H9 (cell line): Measurements from ENCODE around the gene ADAMTS17. TPM values are rescaled to one million over a fixed set of nuclear protein-coding genes. Genes with fewer than 3 reads are reported as not detected.

Experiments
- DNase-seq: peaks from one replicate; pipeline ENCODE4 v3.0.0-alpha.2; 2017
- H2AFZ ChIP-seq: one replicate; pipeline ENCODE4 v1.6.1; 2013; ENCODE audit warnings: mild to moderate bottlenecking, low read length, control low read depth, moderate library complexity
- H2AK5ac ChIP-seq: 2 replicates; pipeline ENCODE4 v1.6.1; 2013; ENCODE audit warnings: low read length, control low read depth, mixed read lengths; ENCODE audit not compliant: insufficient read length
- H2BK120ac ChIP-seq: one replicate; pipeline ENCODE4 v1.6.1; 2013; ENCODE audit warnings: low read depth, mild to moderate bottlenecking, low read length, control low read depth, inconsistent platforms; ENCODE audit not compliant: poor library complexity, severe bottlenecking
- H2BK12ac ChIP-seq: 2 replicates; pipeline ENCODE4 v1.6.1; 2013; ENCODE audit warnings: low read length, control low read depth, mixed read lengths, low read depth; ENCODE audit not compliant: insufficient read length
- H2BK15ac ChIP-seq: 2 replicates; pipeline ENCODE4 v1.6.1; 2013; ENCODE audit warnings: low read depth, low read length, control low read depth
- H2BK20ac ChIP-seq: one replicate; pipeline ENCODE4 v1.6.1; 2013; ENCODE audit warnings: low read depth, mild to moderate bottlenecking, low read length, control low read depth, inconsistent platforms; ENCODE audit not compliant: poor library complexity, severe bottlenecking
- H2BK5ac ChIP-seq: 2 replicates; pipeline ENCODE4 v1.6.1; 2013; ENCODE audit warnings: low read length, control low read depth, mixed read lengths; ENCODE audit not compliant: insufficient read length
- H3K14ac ChIP-seq: 2 replicates; pipeline ENCODE4 v1.6.1; 2013; ENCODE audit warnings: low read length, control low read depth; ENCODE audit not compliant: insufficient read depth
- H3K18ac ChIP-seq: 2 replicates; pipeline ENCODE4 v1.6.1; 2013; ENCODE audit warnings: low read depth, mild to moderate bottlenecking, mixed read lengths, low read length, control low read depth; ENCODE audit not compliant: insufficient read length
- H3K23ac ChIP-seq: 2 replicates; pipeline ENCODE4 v1.6.1; 2013; ENCODE audit warnings: low read length, control low read depth, mixed read lengths, low read depth; ENCODE audit not compliant: insufficient read length
- H3K23me2 ChIP-seq: 2 replicates; pipeline ENCODE4 v1.6.1; 2013; ENCODE audit warnings: low read depth, mild to moderate bottlenecking, mixed read lengths, low read length, control low read depth; ENCODE audit not compliant: insufficient read length, poor library complexity, severe bottlenecking
- H3K27ac ChIP-seq: 2 replicates; pipeline ENCODE4 v1.5.1; 2013; ENCODE audit warnings: low read length, control low read depth, mixed read lengths, low read depth; ENCODE audit not compliant: insufficient read length
- H3K27me3 ChIP-seq: 2 replicates; pipeline ENCODE4 v1.6.1; 2013; ENCODE audit warnings: low read length, control low read depth, inconsistent platforms; ENCODE audit not compliant: insufficient read depth
- H3K4ac ChIP-seq: 2 replicates; pipeline ENCODE4 v1.6.1; 2013; ENCODE audit warnings: low read depth, mild to moderate bottlenecking, control low read depth, inconsistent platforms, low read length, moderate library complexity
- H3K4me1 ChIP-seq: 2 replicates; pipeline ENCODE4 v1.6.1; 2013; ENCODE audit warnings: low read length, control low read depth, inconsistent platforms; ENCODE audit not compliant: insufficient read depth
- H3K4me2 ChIP-seq: 2 replicates; pipeline ENCODE4 v1.6.1; 2013; ENCODE audit warnings: low read length, control low read depth, mixed read lengths; ENCODE audit not compliant: insufficient read length, insufficient read depth
- H3K56ac ChIP-seq: 2 replicates; pipeline ENCODE4 v1.6.1; 2013; ENCODE audit warnings: low read depth, mild to moderate bottlenecking, mixed read lengths, low read length, control low read depth; ENCODE audit not compliant: insufficient read length
- H3K79me1 ChIP-seq: 2 replicates; pipeline ENCODE4 v1.6.1; 2013; ENCODE audit warnings: low read depth, mild to moderate bottlenecking, moderate library complexity, low read length, control low read depth, inconsistent platforms; ENCODE audit not compliant: insufficient read depth, poor library complexity, severe bottlenecking
- H3K79me2 ChIP-seq: 2 replicates; pipeline ENCODE4 v1.6.1; 2013; ENCODE audit warnings: low read length, control low read depth, inconsistent platforms; ENCODE audit not compliant: insufficient read depth
- H3K9ac ChIP-seq: 2 replicates; pipeline ENCODE4 v1.6.1; 2013; ENCODE audit warnings: low read length, control low read depth, mixed read lengths; ENCODE audit not compliant: insufficient read length; ENCODE audit errors: extremely low read depth
- H3K9me3 ChIP-seq: one replicate; pipeline ENCODE4 v1.6.1; 2013; ENCODE audit warnings: low read depth, low read length, inconsistent platforms; ENCODE audit not compliant: control insufficient read depth
- H3T11ph ChIP-seq: one replicate; pipeline ENCODE4 v1.6.1; 2013; ENCODE audit warnings: mild to moderate bottlenecking, low read length, control low read depth, inconsistent platforms
- H4K20me1 ChIP-seq: one replicate; pipeline ENCODE4 v1.6.1; 2013; ENCODE audit not compliant: control insufficient read depth, insufficient read length, insufficient read depth
- H4K5ac ChIP-seq: 2 replicates; pipeline ENCODE4 v1.6.1; 2013; ENCODE audit warnings: low read depth, mild to moderate bottlenecking, mixed read lengths, low read length, control low read depth; ENCODE audit not compliant: insufficient read length
- H4K8ac ChIP-seq: replicated peaks from 2 replicates; pipeline ENCODE4 v1.6.1; 2013; ENCODE audit warnings: low read length, control low read depth, mixed read lengths, low read depth; ENCODE audit not compliant: insufficient read length
- H4K91ac ChIP-seq: 2 replicates; pipeline ENCODE4 v1.6.1; 2013; ENCODE audit warnings: low read depth, mild to moderate bottlenecking, moderate library complexity, mixed read lengths, low read length, control low read depth; ENCODE audit not compliant: insufficient read length
- H3K27ac Mint-ChIP-seq, 3 experiments: 2 replicates in 2 of 3; 3 replicates in 1 of 3; pipeline ENCODE4 v1.8.0; 2020 to 2021; ENCODE audit warnings: mixed read lengths in 3 of 3, mild to moderate bottlenecking in 1 of 3, moderate library complexity in 1 of 3
- H3K27me3 Mint-ChIP-seq: 2 replicates; pipeline ENCODE4 v1.8.0; 2021; ENCODE audit warnings: low read depth, mild to moderate bottlenecking, moderate library complexity, mixed read lengths
- H3K36me3 Mint-ChIP-seq, 3 experiments: 2 replicates in 2 of 3; 3 replicates in 1 of 3; pipeline ENCODE4 v1.8.0; 2020 to 2021; ENCODE audit warnings: low read depth in 3 of 3, mixed read lengths in 3 of 3; ENCODE audit not compliant: insufficient read depth in 1 of 3
- H3K4me1 Mint-ChIP-seq, 2 experiments: 2 replicates each; pipeline ENCODE4 v1.8.0; 2020; ENCODE audit warnings: mixed read lengths in 2 of 2
- H3K4me3 Mint-ChIP-seq, 2 experiments: 2 replicates in 1 of 2; 3 replicates in 1 of 2; pipeline ENCODE4 v1.8.0; 2020 to 2021; ENCODE audit warnings: mild to moderate bottlenecking in 2 of 2, mixed read lengths in 2 of 2, moderate library complexity in 1 of 2
- H3K9me3 Mint-ChIP-seq, 2 experiments: 2 replicates in 1 of 2; 3 replicates in 1 of 2; pipeline ENCODE4 v1.8.0; 2020; ENCODE audit warnings: mild to moderate bottlenecking in 2 of 2, mixed read lengths in 2 of 2, moderate library complexity in 1 of 2
- CTCF ChIP-seq: fragments of 200-600 bp; sonication (generic); conservative IDR thresholded peaks from 3 replicates; pipeline ENCODE4 v1.8.0; 2021; ENCODE audit warnings: antibody characterized with exemption, mild to moderate bottlenecking
- WGBS: extraction: QIAGEN DNeasy Blood & Tissue Kit; methylation state at CpG from one replicate; pipeline ENCODE4 v1.1.7; 2013; ENCODE audit warnings: missing lambda C conversion rate, low lambda C conversion rate, mixed read lengths; ENCODE audit not compliant: insufficient read length; ENCODE audit errors: extremely low coverage; 5-methylcytosine and 5-hydroxymethylcytosine counted together
- total RNA-seq: library from RNA; stranded (reverse); gene quantifications from 2 replicates; pipeline ENCODE4 v1.2.1, GENCODE V29; 2021

The ADAMTS17 gene
- total RNA-seq, 1 experiment from 2014 or later: 2.9 TPM

DNA sequence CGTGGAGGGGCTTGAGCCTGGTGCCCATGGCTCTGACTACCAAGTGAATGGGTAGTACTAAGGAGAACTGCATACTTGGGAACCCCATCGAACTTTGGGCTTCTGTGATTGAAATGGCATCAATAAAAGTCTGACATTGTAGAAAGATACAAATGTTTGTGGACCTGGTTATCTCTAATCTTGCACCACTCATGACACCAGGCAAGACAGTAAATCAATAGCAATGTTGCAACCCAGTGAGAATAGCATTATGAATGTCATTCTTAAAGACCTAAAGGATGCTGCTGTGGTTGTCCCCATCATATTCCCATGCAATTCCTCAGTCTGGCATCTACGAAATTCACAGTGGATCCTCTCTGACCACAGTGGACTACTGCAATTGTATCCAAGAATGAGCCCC is 375.0 kb downstream of the ADAMTS17 start:
- Histone ChIP-seq H2BK120ac (no peak overlapping the region), H3T11ph (no peak overlapping the region), H2BK15ac (no peak overlapping the region), H3K23me2 (no peaks in the 10 kb centered on the region), H3K4me2 (no peak overlapping the region), H3K4me1 (no peaks in the 10 kb centered on the region), H4K20me1 (no peaks in the 10 kb centered on the region), H3K79me2 (no peaks in the 10 kb centered on the region), H2AK5ac (no peak overlapping the region), H2BK20ac (no peak overlapping the region), H2BK5ac (no peak overlapping the region), H4K91ac (no peak overlapping the region), H3K9ac (no peak overlapping the region), H3K9me3 (no peaks in the 10 kb centered on the region), H3K79me1 (no peaks in the 10 kb centered on the region), H3K14ac (no peak overlapping the region), H4K5ac (no peak overlapping the region), H3K18ac (no peak overlapping the region), H2BK12ac (no peak overlapping the region), H4K8ac (no peak overlapping the region), H3K56ac (no peak overlapping the region), H3K27ac (no peak overlapping the region), H3K23ac (no peak overlapping the region), H3K27me3 (no peaks in the 10 kb centered on the region), H3K4ac (no peak overlapping the region), H2AFZ (no peak overlapping the region)
- H3K27me3 Mint-ChIP-seq: peaks cover 4% of the 10 kb centered on the region; the same call in 1 of the 2 replicates
- H3K36me3 Mint-ChIP-seq: peaks cover 0 to 7% (median 3%) of the 10 kb centered on the region in 3 experiments; a peak in 3 of 7 replicates
- peaks cover 0 to 5% of the 10 kb centered on the region in 2 experiments; a peak in 1 of 4 replicates for H3K4me1 Mint-ChIP-seq
- no CpG with 5 or more reads among the region's 3 CpGs for WGBS
- H3K27ac Mint-ChIP-seq: no peak overlapping the region
- no peak for DNase-seq
- no peak overlapping the region for H3K4me3 Mint-ChIP-seq
- TF ChIP-seq CTCF: no peak
- peaks cover 2 to 4% of the 10 kb centered on the region in 2 experiments; a peak in 2 of 5 replicates for H3K9me3 Mint-ChIP-seq
